H9 (cell line): ENCODE results near the gene LAMC3. TPM values are rescaled to one million over a fixed set of nuclear protein-coding genes. Genes with fewer than 3 reads are reported as not detected.

Experiments
- DNase-seq: peaks from one replicate; pipeline ENCODE4 v3.0.0-alpha.2; 2017
- H2AFZ ChIP-seq: one replicate; pipeline ENCODE4 v1.6.1; 2013; ENCODE audit warnings: mild to moderate bottlenecking, low read length, control low read depth, moderate library complexity
- H2AK5ac ChIP-seq: 2 replicates; pipeline ENCODE4 v1.6.1; 2013; ENCODE audit warnings: low read length, control low read depth, mixed read lengths; ENCODE audit not compliant: insufficient read length
- H2BK120ac ChIP-seq: one replicate; pipeline ENCODE4 v1.6.1; 2013; ENCODE audit warnings: low read depth, mild to moderate bottlenecking, low read length, control low read depth, inconsistent platforms; ENCODE audit not compliant: poor library complexity, severe bottlenecking
- H2BK12ac ChIP-seq: 2 replicates; pipeline ENCODE4 v1.6.1; 2013; ENCODE audit warnings: low read length, control low read depth, mixed read lengths, low read depth; ENCODE audit not compliant: insufficient read length
- H2BK15ac ChIP-seq: 2 replicates; pipeline ENCODE4 v1.6.1; 2013; ENCODE audit warnings: low read depth, low read length, control low read depth
- H2BK20ac ChIP-seq: one replicate; pipeline ENCODE4 v1.6.1; 2013; ENCODE audit warnings: low read depth, mild to moderate bottlenecking, low read length, control low read depth, inconsistent platforms; ENCODE audit not compliant: poor library complexity, severe bottlenecking
- H2BK5ac ChIP-seq: 2 replicates; pipeline ENCODE4 v1.6.1; 2013; ENCODE audit warnings: low read length, control low read depth, mixed read lengths; ENCODE audit not compliant: insufficient read length
- H3K14ac ChIP-seq: 2 replicates; pipeline ENCODE4 v1.6.1; 2013; ENCODE audit warnings: low read length, control low read depth; ENCODE audit not compliant: insufficient read depth
- H3K18ac ChIP-seq: 2 replicates; pipeline ENCODE4 v1.6.1; 2013; ENCODE audit warnings: low read depth, mild to moderate bottlenecking, mixed read lengths, low read length, control low read depth; ENCODE audit not compliant: insufficient read length
- H3K23ac ChIP-seq: 2 replicates; pipeline ENCODE4 v1.6.1; 2013; ENCODE audit warnings: low read length, control low read depth, mixed read lengths, low read depth; ENCODE audit not compliant: insufficient read length
- H3K23me2 ChIP-seq: 2 replicates; pipeline ENCODE4 v1.6.1; 2013; ENCODE audit warnings: low read depth, mild to moderate bottlenecking, mixed read lengths, low read length, control low read depth; ENCODE audit not compliant: insufficient read length, poor library complexity, severe bottlenecking
- H3K27ac ChIP-seq: 2 replicates; pipeline ENCODE4 v1.5.1; 2013; ENCODE audit warnings: low read length, control low read depth, mixed read lengths, low read depth; ENCODE audit not compliant: insufficient read length
- H3K27me3 ChIP-seq: 2 replicates; pipeline ENCODE4 v1.6.1; 2013; ENCODE audit warnings: low read length, control low read depth, inconsistent platforms; ENCODE audit not compliant: insufficient read depth
- H3K4ac ChIP-seq: 2 replicates; pipeline ENCODE4 v1.6.1; 2013; ENCODE audit warnings: low read depth, mild to moderate bottlenecking, control low read depth, inconsistent platforms, low read length, moderate library complexity
- H3K4me1 ChIP-seq: 2 replicates; pipeline ENCODE4 v1.6.1; 2013; ENCODE audit warnings: low read length, control low read depth, inconsistent platforms; ENCODE audit not compliant: insufficient read depth
- H3K4me2 ChIP-seq: 2 replicates; pipeline ENCODE4 v1.6.1; 2013; ENCODE audit warnings: low read length, control low read depth, mixed read lengths; ENCODE audit not compliant: insufficient read length, insufficient read depth
- H3K56ac ChIP-seq: 2 replicates; pipeline ENCODE4 v1.6.1; 2013; ENCODE audit warnings: low read depth, mild to moderate bottlenecking, mixed read lengths, low read length, control low read depth; ENCODE audit not compliant: insufficient read length
- H3K79me1 ChIP-seq: 2 replicates; pipeline ENCODE4 v1.6.1; 2013; ENCODE audit warnings: low read depth, mild to moderate bottlenecking, moderate library complexity, low read length, control low read depth, inconsistent platforms; ENCODE audit not compliant: insufficient read depth, poor library complexity, severe bottlenecking
- H3K79me2 ChIP-seq: 2 replicates; pipeline ENCODE4 v1.6.1; 2013; ENCODE audit warnings: low read length, control low read depth, inconsistent platforms; ENCODE audit not compliant: insufficient read depth
- H3K9ac ChIP-seq: 2 replicates; pipeline ENCODE4 v1.6.1; 2013; ENCODE audit warnings: low read length, control low read depth, mixed read lengths; ENCODE audit not compliant: insufficient read length; ENCODE audit errors: extremely low read depth
- H3K9me3 ChIP-seq: one replicate; pipeline ENCODE4 v1.6.1; 2013; ENCODE audit warnings: low read depth, low read length, inconsistent platforms; ENCODE audit not compliant: control insufficient read depth
- H3T11ph ChIP-seq: one replicate; pipeline ENCODE4 v1.6.1; 2013; ENCODE audit warnings: mild to moderate bottlenecking, low read length, control low read depth, inconsistent platforms
- H4K20me1 ChIP-seq: one replicate; pipeline ENCODE4 v1.6.1; 2013; ENCODE audit not compliant: control insufficient read depth, insufficient read length, insufficient read depth
- H4K5ac ChIP-seq: 2 replicates; pipeline ENCODE4 v1.6.1; 2013; ENCODE audit warnings: low read depth, mild to moderate bottlenecking, mixed read lengths, low read length, control low read depth; ENCODE audit not compliant: insufficient read length
- H4K8ac ChIP-seq: replicated peaks from 2 replicates; pipeline ENCODE4 v1.6.1; 2013; ENCODE audit warnings: low read length, control low read depth, mixed read lengths, low read depth; ENCODE audit not compliant: insufficient read length
- H4K91ac ChIP-seq: 2 replicates; pipeline ENCODE4 v1.6.1; 2013; ENCODE audit warnings: low read depth, mild to moderate bottlenecking, moderate library complexity, mixed read lengths, low read length, control low read depth; ENCODE audit not compliant: insufficient read length
- H3K27ac Mint-ChIP-seq, 3 experiments: 2 replicates in 2 of 3; 3 replicates in 1 of 3; pipeline ENCODE4 v1.8.0; 2020 to 2021; ENCODE audit warnings: mixed read lengths in 3 of 3, mild to moderate bottlenecking in 1 of 3, moderate library complexity in 1 of 3
- H3K27me3 Mint-ChIP-seq: 2 replicates; pipeline ENCODE4 v1.8.0; 2021; ENCODE audit warnings: low read depth, mild to moderate bottlenecking, moderate library complexity, mixed read lengths
- H3K36me3 Mint-ChIP-seq, 3 experiments: 2 replicates in 2 of 3; 3 replicates in 1 of 3; pipeline ENCODE4 v1.8.0; 2020 to 2021; ENCODE audit warnings: low read depth in 3 of 3, mixed read lengths in 3 of 3; ENCODE audit not compliant: insufficient read depth in 1 of 3
- H3K4me1 Mint-ChIP-seq, 2 experiments: 2 replicates each; pipeline ENCODE4 v1.8.0; 2020; ENCODE audit warnings: mixed read lengths in 2 of 2
- H3K4me3 Mint-ChIP-seq, 2 experiments: 2 replicates in 1 of 2; 3 replicates in 1 of 2; pipeline ENCODE4 v1.8.0; 2020 to 2021; ENCODE audit warnings: mild to moderate bottlenecking in 2 of 2, mixed read lengths in 2 of 2, moderate library complexity in 1 of 2
- H3K9me3 Mint-ChIP-seq, 2 experiments: 2 replicates in 1 of 2; 3 replicates in 1 of 2; pipeline ENCODE4 v1.8.0; 2020; ENCODE audit warnings: mild to moderate bottlenecking in 2 of 2, mixed read lengths in 2 of 2, moderate library complexity in 1 of 2
- CTCF ChIP-seq: fragments of 200-600 bp; sonication (generic); conservative IDR thresholded peaks from 3 replicates; pipeline ENCODE4 v1.8.0; 2021; ENCODE audit warnings: antibody characterized with exemption, mild to moderate bottlenecking
- WGBS: extraction: QIAGEN DNeasy Blood & Tissue Kit; methylation state at CpG from one replicate; pipeline ENCODE4 v1.1.7; 2013; ENCODE audit warnings: missing lambda C conversion rate, low lambda C conversion rate, mixed read lengths; ENCODE audit not compliant: insufficient read length; ENCODE audit errors: extremely low coverage; 5-methylcytosine and 5-hydroxymethylcytosine counted together
- total RNA-seq: library from RNA; stranded (reverse); gene quantifications from 2 replicates; pipeline ENCODE4 v1.2.1, GENCODE V29; 2021

Gene LAMC3
- total RNA-seq, 1 experiment from 2014 or later = 21.7 TPM

GRCh38 chr9:130962418-130963316, 46.3 kb upstream of the LAMC3 start:
- no peak overlapping the region for H3K27ac ChIP-seq

More at GRCh38 chr9:130962418-130963316, 46.3 kb upstream of the LAMC3 start:
- H3K9me3 ChIP-seq = no peaks in the 10 kb centered on the region
- H3K56ac ChIP-seq = no peak overlapping the region
- H2BK15ac ChIP-seq = no peak overlapping the region
- no peak for TF ChIP-seq CTCF
- H3K36me3 Mint-ChIP-seq = peaks cover 4 to 12% (median 5%) of the 10 kb centered on the region in 3 experiments
- DNase-seq = no peak
- no peak overlapping the region for H2BK20ac ChIP-seq
- no peaks in the 10 kb centered on the region for H3K23me2 ChIP-seq
- peak overlapping the region in 1 of 3 experiments; percentile 31; a peak in 1 of 7 replicates for H3K27ac Mint-ChIP-seq
- no peak overlapping the region for H4K5ac ChIP-seq
- peaks cover 6% of the 10 kb centered on the region; the same call in 1 of the 2 replicates for H3K27me3 Mint-ChIP-seq
- H3K18ac ChIP-seq = no peak overlapping the region
- H3K27me3 ChIP-seq = no peaks in the 10 kb centered on the region
- no peak overlapping the region for H3K4me2 ChIP-seq
- H4K91ac ChIP-seq = no peak overlapping the region
- no peak overlapping the region for H2AK5ac ChIP-seq
- no peak overlapping the region for H2BK5ac ChIP-seq
- H3K9me3 Mint-ChIP-seq = peaks cover 10 to 15% of the 10 kb centered on the region in 2 experiments
- H4K20me1 ChIP-seq = no peaks in the 10 kb centered on the region
- H3K14ac ChIP-seq = no peak overlapping the region
- no peaks in the 10 kb centered on the region for H3K4me1 ChIP-seq
- H4K8ac ChIP-seq = no peak overlapping the region
- no peak overlapping the region for H3K23ac ChIP-seq
- no peaks in the 10 kb centered on the region for H3K4me1 Mint-ChIP-seq
- H3K4me3 Mint-ChIP-seq = no peak overlapping the region
- H2BK12ac ChIP-seq = no peak overlapping the region
- no peaks in the 10 kb centered on the region for H3K79me1 ChIP-seq
- no peak overlapping the region for H3K4ac ChIP-seq
- no CpG with 5 or more reads among the region's 22 CpGs for WGBS
- no peaks in the 10 kb centered on the region for H3K79me2 ChIP-seq
- H3K9ac ChIP-seq = no peak overlapping the region
- H2BK120ac ChIP-seq = no peak overlapping the region
- H2AFZ ChIP-seq = no peak overlapping the region
- no peak overlapping the region for H3T11ph ChIP-seq
